ENCODE data around the gene ERI2. TPM values are rescaled to one million over a fixed set of nuclear protein-coding genes. Genes with fewer than 3 reads are reported as not detected.

Gene ERI2
- total RNA-seq, 2 donors from 2014 or later: 18.7 TPM

DNA sequence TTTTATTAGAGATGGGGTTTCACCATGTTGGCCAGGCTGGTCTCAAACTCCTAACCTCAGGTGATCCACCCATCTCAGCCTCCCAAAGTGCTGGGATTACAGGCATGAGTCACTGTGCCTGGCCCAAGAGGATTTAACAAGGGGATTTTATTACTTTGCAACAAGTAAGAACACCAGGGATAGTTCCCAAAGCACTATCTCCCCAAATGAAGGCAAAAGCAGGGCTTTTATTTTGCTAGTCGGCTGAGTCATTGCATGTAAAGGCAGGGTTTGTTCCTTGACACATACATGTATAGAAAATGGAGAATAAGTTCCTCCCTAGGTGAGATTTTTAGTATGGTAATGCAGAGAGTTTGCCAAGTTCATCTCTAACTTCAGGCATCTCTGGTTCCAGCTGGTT, 24.1 kb upstream of the ERI2 start:
- peaks cover 10% of the 10 kb centered on the region for H3K4me1 Mint-ChIP-seq
- 92% methylated on average over 1 of the region's 1 CpG; no CpG with 5 or more reads in 1 of the 2 experiments for WGBS, 2 experiments (ENCODE audit: insufficient coverage in 1 of 2, insufficient read length in 1 of 2)
- H3K36me3 Mint-ChIP-seq (ENCODE audit: low read depth): peaks cover 13% of the 10 kb centered on the region
- H3K4me3 Mint-ChIP-seq: no peak overlapping the region
- TF ChIP-seq, protein P1, sequence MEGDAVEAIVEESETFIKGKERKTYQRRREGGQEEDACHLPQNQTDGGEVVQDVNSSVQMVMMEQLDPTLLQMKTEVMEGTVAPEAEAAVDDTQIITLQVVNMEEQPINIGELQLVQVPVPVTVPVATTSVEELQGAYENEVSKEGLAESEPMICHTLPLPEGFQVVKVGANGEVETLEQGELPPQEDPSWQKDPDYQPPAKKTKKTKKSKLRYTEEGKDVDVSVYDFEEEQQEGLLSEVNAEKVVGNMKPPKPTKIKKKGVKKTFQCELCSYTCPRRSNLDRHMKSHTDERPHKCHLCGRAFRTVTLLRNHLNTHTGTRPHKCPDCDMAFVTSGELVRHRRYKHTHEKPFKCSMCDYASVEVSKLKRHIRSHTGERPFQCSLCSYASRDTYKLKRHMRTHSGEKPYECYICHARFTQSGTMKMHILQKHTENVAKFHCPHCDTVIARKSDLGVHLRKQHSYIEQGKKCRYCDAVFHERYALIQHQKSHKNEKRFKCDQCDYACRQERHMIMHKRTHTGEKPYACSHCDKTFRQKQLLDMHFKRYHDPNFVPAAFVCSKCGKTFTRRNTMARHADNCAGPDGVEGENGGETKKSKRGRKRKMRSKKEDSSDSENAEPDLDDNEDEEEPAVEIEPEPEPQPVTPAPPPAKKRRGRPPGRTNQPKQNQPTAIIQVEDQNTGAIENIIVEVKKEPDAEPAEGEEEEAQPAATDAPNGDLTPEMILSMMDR (conservative IDR thresholded peaks at IDR 0.05): no peak
- no peaks in the 10 kb centered on the region for H3K36me3 ChIP-seq (ENCODE audit: control insufficient read depth, insufficient read depth, low read length)
- no peak overlapping the region for H3K4me3 ChIP-seq (ENCODE audit: low read length)
- peaks cover 6% of the 10 kb centered on the region for H3K4me1 ChIP-seq (ENCODE audit: control insufficient read depth, insufficient read depth, low read length)
- no peak for DNase-seq
- H3K27ac Mint-ChIP-seq: no peak overlapping the region
- no peak overlapping the region for H3K27ac ChIP-seq (ENCODE audit: low read depth, low read length)
- no peaks in the 10 kb centered on the region for H3K27me3 Mint-ChIP-seq (ENCODE audit: insufficient read depth)
- no peak overlapping the region for H3K9ac ChIP-seq (ENCODE audit: extremely low read depth, low read length, poor library complexity, severe bottlenecking)
- no peaks in the 10 kb centered on the region for H3K9me3 Mint-ChIP-seq
- H3K9me3 ChIP-seq (ENCODE audit: control insufficient read depth, low read length): peaks cover 10% of the 10 kb centered on the region
- no peaks in the 10 kb centered on the region for H3K27me3 ChIP-seq (ENCODE audit: control insufficient read depth, insufficient read depth, low read length, poor library complexity, severe bottlenecking)

DNA sequence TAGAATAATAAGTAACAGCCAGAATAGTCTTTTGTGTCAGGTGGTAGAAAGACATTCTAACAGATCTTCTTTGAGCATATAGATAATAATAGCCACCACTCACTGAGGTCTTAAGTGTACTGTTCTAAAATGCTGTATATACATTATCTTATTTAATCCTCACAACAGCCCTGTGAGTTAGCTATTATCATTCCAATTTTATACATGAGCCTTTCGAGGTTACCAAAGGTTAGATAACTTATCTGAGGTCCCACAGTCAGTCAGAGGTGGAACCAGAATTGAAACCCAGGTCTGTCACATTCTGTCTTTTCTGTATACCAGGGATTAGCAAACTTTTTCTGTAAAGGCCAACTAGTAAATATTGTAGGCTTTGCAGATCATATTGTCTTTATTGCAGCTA, 23.3 kb upstream of the ERI2 start:
- Mint-ChIP-seq H3K27me3 (ENCODE audit: insufficient read depth) (no peaks in the 10 kb centered on the region), H3K36me3 (ENCODE audit: low read depth) (peaks cover 6% of the 10 kb centered on the region), H3K4me1 (peaks cover 13% of the 10 kb centered on the region), H3K4me3 (no peak overlapping the region), H3K27ac (no peak overlapping the region), H3K9me3 (no peaks in the 10 kb centered on the region)
- no peak for DNase-seq
- Histone ChIP-seq H3K27me3 (ENCODE audit: control insufficient read depth, insufficient read depth, low read length, poor library complexity, severe bottlenecking) (no peaks in the 10 kb centered on the region), H3K27ac (ENCODE audit: low read depth, low read length) (no peak overlapping the region), H3K9me3 (ENCODE audit: control insufficient read depth, low read length) (peaks cover 4% of the 10 kb centered on the region), H3K9ac (ENCODE audit: extremely low read depth, low read length, poor library complexity, severe bottlenecking) (no peak overlapping the region), H3K36me3 (ENCODE audit: control insufficient read depth, insufficient read depth, low read length) (no peaks in the 10 kb centered on the region), H3K4me1 (ENCODE audit: control insufficient read depth, insufficient read depth, low read length) (peaks cover 9% of the 10 kb centered on the region), H3K4me3 (ENCODE audit: low read length) (no peak overlapping the region)
- TF ChIP-seq, protein P1 (conservative IDR thresholded peaks at IDR 0.05): no peak
- WGBS, 2 experiments (ENCODE audit: insufficient coverage in 1 of 2, insufficient read length in 1 of 2): 83 to 95% methylated on average over 1 of the region's 1 CpG

DNA sequence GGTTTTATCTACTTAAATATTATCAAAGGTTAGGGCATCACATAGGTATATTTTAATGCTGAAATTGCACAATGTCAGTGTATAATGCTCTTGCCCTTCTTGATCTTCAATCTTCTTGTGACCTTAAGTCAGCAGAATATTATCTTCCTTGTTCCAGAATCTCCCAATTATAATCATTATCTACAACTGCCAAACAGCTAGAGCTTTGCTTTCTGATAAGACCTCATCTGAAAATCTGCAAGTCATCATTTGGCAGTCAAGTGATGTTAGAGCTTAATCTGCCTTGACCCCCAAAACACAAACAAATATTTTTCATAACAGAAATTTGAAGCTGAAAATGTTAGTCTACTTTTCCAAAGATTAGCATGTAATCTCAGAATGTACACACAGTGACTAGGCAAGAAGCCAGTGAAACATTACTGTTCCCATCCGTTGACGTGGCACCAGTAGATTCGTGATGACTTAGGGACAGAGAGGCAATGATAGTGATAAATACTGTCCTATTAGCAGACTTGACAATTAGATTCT, 19.8 kb upstream of the ERI2 start:
- Mint-ChIP-seq H3K27ac (no peak overlapping the region), H3K27me3 (ENCODE audit: insufficient read depth) (no peaks in the 10 kb centered on the region), H3K36me3 (ENCODE audit: low read depth) (peaks cover 6% of the 10 kb centered on the region), H3K4me1 (peaks cover 13% of the 10 kb centered on the region), H3K9me3 (no peaks in the 10 kb centered on the region), H3K4me3 (no peak overlapping the region)
- H3K27ac ChIP-seq (ENCODE audit: low read depth, low read length): no peak overlapping the region
- DNase-seq: no peak
- no peaks in the 10 kb centered on the region for H3K27me3 ChIP-seq (ENCODE audit: control insufficient read depth, insufficient read depth, low read length, poor library complexity, severe bottlenecking)
- WGBS, 2 experiments (ENCODE audit: insufficient coverage in 1 of 2, insufficient read length in 1 of 2): 71 to 93% methylated on average over 1 to 3 of the region's 3 CpGs
- H3K9me3 ChIP-seq (ENCODE audit: control insufficient read depth, low read length): no peaks in the 10 kb centered on the region
- TF ChIP-seq, protein P1 (conservative IDR thresholded peaks at IDR 0.05): no peak
- H3K36me3 ChIP-seq (ENCODE audit: control insufficient read depth, insufficient read depth, low read length): peaks cover 5% of the 10 kb centered on the region
- no peak overlapping the region for H3K9ac ChIP-seq (ENCODE audit: extremely low read depth, low read length, poor library complexity, severe bottlenecking)
- peaks cover 9% of the 10 kb centered on the region for H3K4me1 ChIP-seq (ENCODE audit: control insufficient read depth, insufficient read depth, low read length)
- no peak overlapping the region for H3K4me3 ChIP-seq (ENCODE audit: low read length)

Measured in endodermal cell (in vitro differentiated cells).